GM23338 (cell line): ENCODE data around the gene FAM227A. TPM values are rescaled to one million over a fixed set of nuclear protein-coding genes. Genes with fewer than 3 reads are reported as not detected.

Experiments used
- ATAC-seq: fragments of 200-7000 bp; cut with Tn5 transposase; 3 replicates; pipeline ENCODE4 v1.9.1; 2020
- DNase-seq: peaks from one replicate; pipeline ENCODE4 v3.0.0-alpha.2; 2015; ENCODE audit warnings: low spot score
- H2AFZ ChIP-seq: fragments of 200-600 bp; sonication (generic); 2 replicates; pipeline ENCODE4 v1.8.0; 2016; ENCODE audit warnings: antibody characterized with exemption, mild to moderate bottlenecking, moderate library complexity
- H3F3A ChIP-seq: fragments of 200-600 bp; sonication (generic); replicated peaks from 2 replicates; pipeline ENCODE4 v1.8.0; 2017; ENCODE audit warnings: antibody characterized with exemption, mixed run types, low read depth
- H3K27ac ChIP-seq: fragments of 200-600 bp; sonication (generic); 2 replicates; pipeline ENCODE4 v1.6.1; 2016; ENCODE audit warnings: low read depth
- H3K27me3 ChIP-seq: fragments of 200-600 bp; sonication (generic); 2 replicates; pipeline ENCODE4 v1.8.0; 2016; ENCODE audit warnings: mild to moderate bottlenecking, mixed run types, moderate library complexity; ENCODE audit not compliant: insufficient read depth
- H3K36me3 ChIP-seq: fragments of 200-600 bp; sonication (generic); 2 replicates; pipeline ENCODE4 v1.8.0; 2016; ENCODE audit warnings: mild to moderate bottlenecking; ENCODE audit not compliant: insufficient read depth
- H3K4me1 ChIP-seq: fragments of 200-600 bp; sonication (generic); 2 replicates; pipeline ENCODE4 v1.8.0; 2016; ENCODE audit warnings: mild to moderate bottlenecking, moderate library complexity; ENCODE audit not compliant: insufficient read depth
- H3K4me2 ChIP-seq: fragments of 200-600 bp; sonication (generic); 2 replicates; pipeline ENCODE4 v1.7.1; 2017; ENCODE audit warnings: mixed run types
- H3K4me3 ChIP-seq: fragments of 200-600 bp; sonication (generic); 2 replicates; pipeline ENCODE4 v1.6.1; 2016; ENCODE audit warnings: mixed run types
- H3K79me2 ChIP-seq: fragments of 200-600 bp; sonication (generic); replicated peaks from 2 replicates; pipeline ENCODE4 v1.8.0; 2017; ENCODE audit warnings: mild to moderate bottlenecking; ENCODE audit not compliant: insufficient read depth
- H3K9me2 ChIP-seq: fragments of 200-600 bp; sonication (generic); 2 replicates; pipeline ENCODE4 v1.8.0; 2017; ENCODE audit not compliant: insufficient read depth
- H4K20me1 ChIP-seq: fragments of 200-600 bp; sonication (generic); replicated peaks from 2 replicates; pipeline ENCODE4 v1.8.0; 2017; ENCODE audit warnings: mild to moderate bottlenecking; ENCODE audit not compliant: insufficient read depth
- H3K27ac Mint-ChIP-seq: 2 replicates; pipeline ENCODE4 v1.8.0; 2020; ENCODE audit warnings: inconsistent platforms, mild to moderate bottlenecking, moderate library complexity, mixed read lengths
- H3K27me3 Mint-ChIP-seq: 3 replicates; pipeline ENCODE4 v1.8.0; 2022; ENCODE audit warnings: low read depth, mild to moderate bottlenecking, moderate library complexity, mixed read lengths, inconsistent platforms; ENCODE audit not compliant: insufficient read depth, poor library complexity
- H3K36me3 Mint-ChIP-seq: 3 replicates; pipeline ENCODE4 v1.8.0; 2021; ENCODE audit warnings: low read depth, mild to moderate bottlenecking, inconsistent platforms, moderate library complexity, mixed read lengths
- H3K4me1 Mint-ChIP-seq: 3 replicates; pipeline ENCODE4 v1.8.0; 2020; ENCODE audit warnings: mild to moderate bottlenecking, inconsistent platforms, mixed read lengths
- H3K4me3 Mint-ChIP-seq: 3 replicates; pipeline ENCODE4 v1.8.0; 2021; ENCODE audit warnings: moderate library complexity, mild to moderate bottlenecking, inconsistent platforms, mixed read lengths
- H3K9me3 Mint-ChIP-seq: 3 replicates; pipeline ENCODE4 v1.8.0; 2020; ENCODE audit warnings: moderate library complexity, mild to moderate bottlenecking, inconsistent platforms, mixed read lengths
- CREB1 ChIP-seq: fragments of 250-450 bp; sonication (Bioruptor Pico); IDR thresholded peaks from 2 replicates; pipeline ENCODE4 v1.5.0; 2020; ENCODE audit warnings: low read depth, mild to moderate bottlenecking, moderate library complexity
- CTCF ChIP-seq, 2 experiments: fragments of 200-600 bp in 1 of 2; sonication (generic) in 1 of 2; conservative IDR thresholded peaks; 2 replicates each; pipeline versions ENCODE4 v1.5.1 to v1.6.1; 2016 to 2017; ENCODE audit warnings: antibody characterized with exemption in 2 of 2, low read depth in 2 of 2, mild to moderate bottlenecking in 2 of 2, moderate library complexity in 1 of 2
- ETS1 ChIP-seq: IDR thresholded peaks from 2 replicates; pipeline ENCODE4 v1.6.1; 2016; ENCODE audit warnings: antibody characterized with exemption
- EZH2 ChIP-seq: fragments of 200-600 bp; sonication (generic); IDR thresholded peaks from one replicate; pipeline ENCODE4 v1.8.0; 2017; ENCODE audit warnings: antibody characterized with exemption, mild to moderate bottlenecking, low read depth; ENCODE audit not compliant: unreplicated experiment
- EZH2phosphoT487 ChIP-seq: fragments of 200-600 bp; sonication (generic); IDR thresholded peaks from one replicate; pipeline ENCODE4 v1.8.1; 2018; ENCODE audit warnings: antibody characterized with exemption; ENCODE audit not compliant: unreplicated experiment
- JUNB ChIP-seq: IDR thresholded peaks from one replicate; pipeline ENCODE4 v1.6.1; 2016; ENCODE audit warnings: antibody characterized with exemption; ENCODE audit not compliant: unreplicated experiment
- NANOG ChIP-seq: IDR thresholded peaks from 2 replicates; pipeline ENCODE4 v1.6.1; 2016; ENCODE audit warnings: antibody characterized with exemption, borderline replicate concordance
- POLR2AphosphoS5 ChIP-seq: IDR thresholded peaks from 2 replicates; pipeline ENCODE4 v1.6.1; 2016; ENCODE audit warnings: antibody characterized with exemption, low read depth
- STAT1 ChIP-seq: IDR thresholded peaks from one replicate; pipeline ENCODE4 v1.6.1; 2016; ENCODE audit warnings: antibody characterized with exemption; ENCODE audit not compliant: unreplicated experiment
- ZNF114 ChIP-seq: fragments of 250-450 bp; sonication (Bioruptor Pico); IDR thresholded peaks from 2 replicates; pipeline ENCODE4 v1.5.0; 2020; ENCODE audit warnings: mild to moderate bottlenecking, moderate library complexity
- ZNF331 ChIP-seq: fragments of 250-450 bp; sonication (Bioruptor Pico); IDR thresholded peaks from 2 replicates; pipeline ENCODE4 v1.5.0; 2020; ENCODE audit warnings: low read depth, mild to moderate bottlenecking, moderate library complexity
- ZNF462 ChIP-seq: fragments of 250-450 bp; sonication (Bioruptor Pico); IDR thresholded peaks from 2 replicates; pipeline ENCODE4 v1.5.0; 2020; ENCODE audit warnings: mild to moderate bottlenecking, moderate library complexity
- polyA plus RNA-seq: library from polyadenylated mRNA; unstranded; fragments of >200 nt; fragmentation: Nextera tagmentation; extraction: Ambion mirVana; gene quantifications from 2 replicates; pipeline ENCODE4 v1.2.1, GENCODE V29; 2016
- total RNA-seq: library from RNA; depleted of rRNA; stranded (reverse); fragments of >200 nt; shearing (Covaris generic); gene quantifications from 2 replicates; pipeline ENCODE4 v1.2.3, GENCODE V29; 2014
- TF ChIP-seq, protein P1 (sequence below): IDR thresholded peaks from one replicate; pipeline ENCODE4 v1.6.1; 2018; ENCODE audit warnings: antibody characterized with exemption; ENCODE audit not compliant: unreplicated experiment

The FAM227A gene
- total and polyA plus RNA-seq, 2 experiments from 2014 or later: 5.8 to 11.0 TPM

DNA sequence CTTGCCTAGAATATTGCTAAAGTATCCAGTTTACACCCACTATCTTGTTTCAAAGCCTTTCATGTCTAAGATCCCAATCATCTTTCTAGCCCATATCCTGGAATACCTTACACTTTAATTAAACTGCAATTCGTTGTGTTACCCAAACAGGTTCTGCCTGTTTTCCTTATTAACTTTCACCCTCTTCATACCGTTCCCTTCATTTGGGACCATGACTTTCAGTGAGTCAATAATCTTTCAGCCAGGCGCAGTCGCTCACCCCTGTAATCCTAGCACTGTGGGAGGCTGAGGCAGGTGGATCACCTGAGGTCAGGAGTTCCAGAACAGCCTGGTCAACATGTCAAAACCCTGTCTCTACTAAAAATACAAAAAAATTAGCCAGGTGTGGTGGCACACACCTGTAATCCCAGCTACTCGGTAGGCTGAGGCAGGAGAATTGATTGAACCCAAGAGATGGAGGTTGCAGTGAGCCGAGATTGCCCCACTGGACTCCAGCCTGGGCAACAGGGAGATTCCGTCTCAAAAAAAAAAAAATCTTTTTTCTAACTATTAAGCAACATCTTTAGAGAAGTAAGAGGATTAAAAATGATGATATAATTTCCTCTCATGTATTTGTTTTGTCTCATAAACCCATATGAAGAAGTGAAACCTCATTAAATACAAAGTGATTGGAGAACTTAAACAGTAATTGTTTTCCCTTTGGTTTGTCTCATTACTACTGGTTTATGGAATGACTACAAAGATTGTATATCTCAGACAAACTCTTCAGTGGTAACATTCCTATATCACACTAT is 106.9 kb downstream of the FAM227A start:
- Histone ChIP-seq H3K27me3 (no peaks in the 10 kb centered on the region), H3K79me2 (no peaks in the 10 kb centered on the region)
- no peak overlapping the region for H3K27ac Mint-ChIP-seq

More for the DNA sequence above, 106.9 kb downstream of the FAM227A start:
- TF ChIP-seq JUNB (no peak), CTCF (conservative IDR thresholded peaks at IDR 0.05; ENCODE audit: low read depth in 2 of 2) (no peak), ZNF331 (CRISPR knock-in tag) (no peak), CREB1 (CRISPR knock-in tag) (no peak), NANOG (no peak), ZNF462 (CRISPR knock-in tag) (no peak), EZH2phosphoT487 (no peak), POLR2AphosphoS5 (no peak), ZNF114 (no peak), EZH2 (no peak), STAT1 (no peak), ETS1 (no peak)
- TF ChIP-seq, protein P1, sequence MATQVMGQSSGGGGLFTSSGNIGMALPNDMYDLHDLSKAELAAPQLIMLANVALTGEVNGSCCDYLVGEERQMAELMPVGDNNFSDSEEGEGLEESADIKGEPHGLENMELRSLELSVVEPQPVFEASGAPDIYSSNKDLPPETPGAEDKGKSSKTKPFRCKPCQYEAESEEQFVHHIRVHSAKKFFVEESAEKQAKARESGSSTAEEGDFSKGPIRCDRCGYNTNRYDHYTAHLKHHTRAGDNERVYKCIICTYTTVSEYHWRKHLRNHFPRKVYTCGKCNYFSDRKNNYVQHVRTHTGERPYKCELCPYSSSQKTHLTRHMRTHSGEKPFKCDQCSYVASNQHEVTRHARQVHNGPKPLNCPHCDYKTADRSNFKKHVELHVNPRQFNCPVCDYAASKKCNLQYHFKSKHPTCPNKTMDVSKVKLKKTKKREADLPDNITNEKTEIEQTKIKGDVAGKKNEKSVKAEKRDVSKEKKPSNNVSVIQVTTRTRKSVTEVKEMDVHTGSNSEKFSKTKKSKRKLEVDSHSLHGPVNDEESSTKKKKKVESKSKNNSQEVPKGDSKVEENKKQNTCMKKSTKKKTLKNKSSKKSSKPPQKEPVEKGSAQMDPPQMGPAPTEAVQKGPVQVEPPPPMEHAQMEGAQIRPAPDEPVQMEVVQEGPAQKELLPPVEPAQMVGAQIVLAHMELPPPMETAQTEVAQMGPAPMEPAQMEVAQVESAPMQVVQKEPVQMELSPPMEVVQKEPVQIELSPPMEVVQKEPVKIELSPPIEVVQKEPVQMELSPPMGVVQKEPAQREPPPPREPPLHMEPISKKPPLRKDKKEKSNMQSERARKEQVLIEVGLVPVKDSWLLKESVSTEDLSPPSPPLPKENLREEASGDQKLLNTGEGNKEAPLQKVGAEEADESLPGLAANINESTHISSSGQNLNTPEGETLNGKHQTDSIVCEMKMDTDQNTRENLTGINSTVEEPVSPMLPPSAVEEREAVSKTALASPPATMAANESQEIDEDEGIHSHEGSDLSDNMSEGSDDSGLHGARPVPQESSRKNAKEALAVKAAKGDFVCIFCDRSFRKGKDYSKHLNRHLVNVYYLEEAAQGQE: no peak
- H3K36me3 ChIP-seq: peaks cover 3% of the 10 kb centered on the region; the same call in 1 of the 2 replicates
- no peak for DNase-seq
- no peak overlapping the region for H3K4me3 ChIP-seq
- no peaks in the 10 kb centered on the region for H3K9me2 ChIP-seq
- Mint-ChIP-seq H3K4me1 (no peaks in the 10 kb centered on the region; the same call in 2 of the 3 replicates), H3K36me3 (peaks cover 14% of the 10 kb centered on the region), H3K9me3 (peaks cover 4% of the 10 kb centered on the region), H3K27me3 (peaks cover 2% of the 10 kb centered on the region), H3K4me3 (no peak overlapping the region)
- no peak for ATAC-seq
- H3K4me2 ChIP-seq: no peak overlapping the region
- no peaks in the 10 kb centered on the region for H4K20me1 ChIP-seq
- H2AFZ ChIP-seq: no peak overlapping the region
- H3F3A ChIP-seq: no peaks in the 10 kb centered on the region
- H3K4me1 ChIP-seq: no peaks in the 10 kb centered on the region
- H3K27ac ChIP-seq: no peak overlapping the region
